Esophagus squamous epithelium (tissue), 4 donors: Measurements from ENCODE around the gene SMIM5.

Experiments used
- POLR2A ChIP-seq, 4 donors: fragments of 450-650 bp; IDR thresholded peaks; one replicate each; pipeline ENCODE4 v1.6.1; 2017; ENCODE audit warnings: antibody characterized with exemption in 4 of 4, mild to moderate bottlenecking in 4 of 4, moderate library complexity in 3 of 4
- TF ChIP-seq, protein P1 (sequence below), 6 experiments: fragments of 450-650 bp in 4 of 6; fragments of 200-600 bp in 2 of 6; sonication (generic) in 2 of 6; IDR thresholded peaks; one replicate each; pipeline ENCODE4 v1.5.1; 2016 to 2019; ENCODE audit warnings: antibody characterized with exemption in 6 of 6, mild to moderate bottlenecking in 4 of 6, moderate library complexity in 4 of 6

DNA sequence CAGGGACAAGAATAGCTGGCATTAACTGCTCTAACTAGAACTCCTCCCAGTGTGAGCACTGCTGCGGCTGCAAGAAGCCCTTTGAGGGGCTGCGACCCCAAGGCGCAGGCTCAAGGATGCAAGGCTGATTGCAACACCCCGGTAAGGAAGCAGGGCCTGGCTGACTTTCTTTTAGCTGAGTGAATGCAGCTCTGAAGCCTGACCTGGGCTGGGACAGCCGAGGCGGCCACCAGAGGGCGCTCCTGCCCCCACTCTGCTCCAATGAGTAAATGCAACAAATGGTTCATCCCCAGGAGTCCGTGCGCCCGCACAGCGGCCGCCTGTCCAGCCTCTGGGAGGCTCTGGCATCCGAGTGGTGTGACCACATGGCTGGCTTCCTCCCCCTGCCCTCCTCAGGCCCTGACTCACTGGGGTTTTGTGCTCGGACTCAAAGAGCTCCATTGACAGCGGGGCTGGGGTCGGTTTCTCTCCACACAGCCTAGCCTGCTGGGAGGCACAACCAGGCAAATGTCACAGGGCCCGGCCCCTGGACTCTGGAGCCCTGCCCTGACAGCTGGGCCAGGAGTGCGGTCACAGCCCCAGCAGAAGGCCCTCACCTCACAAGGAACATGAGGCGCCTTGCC, at the start of gene SMIM5:
- no peak for TF ChIP-seq POLR2A (IDR thresholded peaks at IDR 0.05)
- TF ChIP-seq, protein P1, sequence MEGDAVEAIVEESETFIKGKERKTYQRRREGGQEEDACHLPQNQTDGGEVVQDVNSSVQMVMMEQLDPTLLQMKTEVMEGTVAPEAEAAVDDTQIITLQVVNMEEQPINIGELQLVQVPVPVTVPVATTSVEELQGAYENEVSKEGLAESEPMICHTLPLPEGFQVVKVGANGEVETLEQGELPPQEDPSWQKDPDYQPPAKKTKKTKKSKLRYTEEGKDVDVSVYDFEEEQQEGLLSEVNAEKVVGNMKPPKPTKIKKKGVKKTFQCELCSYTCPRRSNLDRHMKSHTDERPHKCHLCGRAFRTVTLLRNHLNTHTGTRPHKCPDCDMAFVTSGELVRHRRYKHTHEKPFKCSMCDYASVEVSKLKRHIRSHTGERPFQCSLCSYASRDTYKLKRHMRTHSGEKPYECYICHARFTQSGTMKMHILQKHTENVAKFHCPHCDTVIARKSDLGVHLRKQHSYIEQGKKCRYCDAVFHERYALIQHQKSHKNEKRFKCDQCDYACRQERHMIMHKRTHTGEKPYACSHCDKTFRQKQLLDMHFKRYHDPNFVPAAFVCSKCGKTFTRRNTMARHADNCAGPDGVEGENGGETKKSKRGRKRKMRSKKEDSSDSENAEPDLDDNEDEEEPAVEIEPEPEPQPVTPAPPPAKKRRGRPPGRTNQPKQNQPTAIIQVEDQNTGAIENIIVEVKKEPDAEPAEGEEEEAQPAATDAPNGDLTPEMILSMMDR (IDR thresholded peaks at IDR 0.05) = peak; percentile 93 to 99 (median 96)
